CD4-positive, alpha-beta T cell (primary cell): ENCODE results near the gene LRRC58. TPM values are rescaled to one million over a fixed set of nuclear protein-coding genes. Genes with fewer than 3 reads are reported as not detected.

ENCODE experiments used
- ATAC-seq: fragments of 200-7000 bp; cut with Tn5 transposase; one replicate; pipeline ENCODE4 v1.10.0; 2022; ENCODE audit warnings: mild to moderate bottlenecking; ENCODE audit not compliant: poor library complexity
- CTCF ChIA-PET: fragments of 350-600 bp; sonication (Branson Sonifier 250); formaldehyde crosslinking; loops from one replicate; lab custom pipeline; 2021; ENCODE audit warnings: antibody characterized with exemption, inconsistent platforms; lab: Charles Lee
- POLR2A ChIA-PET: fragments of 350-600 bp; sonication (Branson Sonifier 250); formaldehyde crosslinking; loops from one replicate; lab custom pipeline; 2021; ENCODE audit warnings: antibody characterized with exemption, inconsistent platforms; lab: Charles Lee
- DNase-seq, 14 experiments: peaks; one replicate each; pipeline ENCODE4 v3.0.0-alpha.2; 2013 to 2020; ENCODE audit warnings: mixed read lengths in 2 of 14
- H3K27ac ChIP-seq, 2 donors: one replicate each; pipeline versions ENCODE4 v1.5.1 to v1.7.0; 2013; ENCODE audit warnings: low read length in 2 of 2, low read depth in 1 of 2, mild to moderate bottlenecking in 1 of 2
- H3K27me3 ChIP-seq, 2 experiments: 1 replicate in 1 of 2; 2 replicates in 1 of 2; pipeline versions ENCODE4 v1.6.1 to v1.7.0; 2013; ENCODE audit warnings: low read length in 2 of 2, control low read depth in 1 of 2, mild to moderate bottlenecking in 1 of 2, moderate library complexity in 1 of 2; ENCODE audit not compliant: insufficient read depth in 2 of 2, control insufficient read depth in 1 of 2
- H3K36me3 ChIP-seq: one replicate; pipeline ENCODE4 v1.6.1; 2013; ENCODE audit warnings: low read length, control low read depth; ENCODE audit not compliant: insufficient read depth
- H3K4me1 ChIP-seq: one replicate; pipeline ENCODE4 v1.6.1; 2013; ENCODE audit warnings: low read length, control low read depth; ENCODE audit not compliant: insufficient read depth
- H3K4me3 ChIP-seq: one replicate; pipeline ENCODE4 v1.5.1; 2013; ENCODE audit warnings: mild to moderate bottlenecking, low read length, moderate library complexity
- H3K9me3 ChIP-seq, 2 experiments: 1 replicate in 1 of 2; 2 replicates in 1 of 2; pipeline versions ENCODE4 v1.6.1 to v1.7.0; 2013; ENCODE audit warnings: low read length in 2 of 2, mild to moderate bottlenecking in 2 of 2, control low read depth in 1 of 2, moderate library complexity in 1 of 2; ENCODE audit not compliant: control insufficient read depth in 1 of 2, insufficient read depth in 1 of 2
- H3K27ac Mint-ChIP-seq: one replicate; pipeline ENCODE4 v1.8.0; 2020; ENCODE audit warnings: mixed read lengths
- H3K27me3 Mint-ChIP-seq: one replicate; pipeline ENCODE4 v1.8.0; 2021; ENCODE audit warnings: mixed read lengths
- H3K36me3 Mint-ChIP-seq: one replicate; pipeline ENCODE4 v1.8.0; 2021; ENCODE audit warnings: low read depth, mixed read lengths
- H3K4me1 Mint-ChIP-seq: one replicate; pipeline ENCODE4 v1.8.0; 2021; ENCODE audit warnings: low read depth, mixed read lengths
- H3K4me3 Mint-ChIP-seq: one replicate; pipeline ENCODE4 v1.8.0; 2020; ENCODE audit warnings: mild to moderate bottlenecking, mixed read lengths
- H3K9me3 Mint-ChIP-seq: one replicate; pipeline ENCODE4 v1.8.0; 2020; ENCODE audit warnings: mixed read lengths
- CTCF ChIP-seq: fragments of 200-600 bp; IDR thresholded peaks from one replicate; pipeline ENCODE4 v1.8.0; 2022; ENCODE audit warnings: antibody characterized with exemption, mild to moderate bottlenecking
- intact Hi-C, 2 experiments: fragments of 100-400 bp; cut with DNase I in 1 of 2; cut with micrococcal nuclease in 1 of 2; formaldehyde crosslinking; loops; one replicate each; pipeline versions ENCODE4 v1.15.1 to v1.9.0; 2023 to 2025; cut with DNase I, micrococcal nuclease
- total RNA-seq, 174 experiments: library from RNA in 2 of 174; stranded (reverse) in 2 of 174; gene quantifications; one replicate each; pipeline ENCODE4 v1.2.3 and lab custom pipeline; 2021 to 2026

Gene LRRC58
- total RNA-seq, 2 experiments from 2014 or later, result 16.6 to 17.7 TPM

- DNase-seq, result no peak
- ChIA-PET POLR2A (no interaction called here), CTCF (no interaction called here)
- Mint-ChIP-seq H3K4me1 (no peaks in the 10 kb centered on the region), H3K27ac (no peak overlapping the region), H3K9me3 (no peaks in the 10 kb centered on the region), H3K27me3 (peaks cover 37% of the 10 kb centered on the region), H3K4me3 (no peak overlapping the region), H3K36me3 (no peaks in the 10 kb centered on the region)
- peaks cover 0 to 3% of the 10 kb centered on the region in 2 experiments for H3K27me3 ChIP-seq
- H3K4me1 ChIP-seq, result no peaks in the 10 kb centered on the region
- no peak overlapping the region for H3K4me3 ChIP-seq
- intact Hi-C loops, result no loop called here
- TF ChIP-seq CTCF, result no peak
- no peaks in the 10 kb centered on the region for H3K36me3 ChIP-seq
- ATAC-seq, result no peak
- H3K27ac ChIP-seq, result no peak overlapping the region
- no peaks in the 10 kb centered on the region for H3K9me3 ChIP-seq
Observed at GRCh38 chr3:120275618-120276017, 73.5 kb downstream of the LRRC58 start.

- peaks cover 0 to 3% of the 10 kb centered on the region in 2 experiments for H3K27me3 ChIP-seq
- no peaks in the 10 kb centered on the region for H3K4me1 ChIP-seq
- H3K4me3 ChIP-seq, result no peak overlapping the region
- H3K9me3 ChIP-seq, result no peaks in the 10 kb centered on the region
- intact Hi-C loops, result no loop called here
- H3K27ac Mint-ChIP-seq, result no peak overlapping the region
- POLR2A ChIA-PET, result no interaction called here
- no peak overlapping the region for H3K27ac ChIP-seq
- CTCF ChIA-PET, result no interaction called here
- no peak for TF ChIP-seq CTCF
- ATAC-seq (no peak), DNase-seq (no peak)
- H3K9me3 Mint-ChIP-seq, result no peaks in the 10 kb centered on the region
- no peaks in the 10 kb centered on the region for H3K4me1 Mint-ChIP-seq
- H3K27me3 Mint-ChIP-seq, result peaks cover 32% of the 10 kb centered on the region
- H3K36me3 Mint-ChIP-seq, result no peaks in the 10 kb centered on the region
- no peaks in the 10 kb centered on the region for H3K36me3 ChIP-seq
- H3K4me3 Mint-ChIP-seq, result no peak overlapping the region
Observed at GRCh38 chr3:120274739-120275167, 74.4 kb downstream of the LRRC58 start.

Other genes with a start within 250 kb of the LRRC58 start
- gene GPR156, start 64.1 kb downstream of the LRRC58 start, total RNA-seq, result under 1 TPM; 0.17 to 0.27 TPM
- under 1 TPM in 1 of 2 experiments, not detected in 1; 0.03 TPM for gene FSTL1, start 101.6 kb upstream of the LRRC58 start, total RNA-seq
- 10 to 100 TPM; 81.3 to 84.0 TPM for gene NDUFB4, start 247.0 kb upstream of the LRRC58 start, total RNA-seq